IMR-90 (cell line): ENCODE results near the gene PODNL1. TPM values are rescaled to one million over a fixed set of nuclear protein-coding genes. Genes with fewer than 3 reads are reported as not detected.
A peak's percentile ranks its signal among the peaks of the same experiment; 100 is the strongest.

ENCODE experiments used
- ATAC-seq: fragments of 200-7000 bp; cut with Tn5 transposase; 2 replicates; pipeline ENCODE4 v1.9.1; 2020; ENCODE audit warnings: low read depth, mild to moderate bottlenecking, moderate library complexity
- BruUV-seq: library from RNA; stranded (reverse); fragments of 400-500 nt; replicated peaks from 2 replicates; lab custom pipeline; 2021; lab: Mats Ljungman, UMichigan
- CTCF ChIA-PET: fragments of 300-600 bp; formaldehyde crosslinking; extraction: SDS; loops from one replicate; lab custom pipeline; 2021; ENCODE audit warnings: antibody characterized with exemption; lab: Yijun Ruan, JAX
- POLR2A ChIA-PET: fragments of 300-600 bp; sonication (Branson Sonifier 250); formaldehyde crosslinking; loops from one replicate; lab custom pipeline; 2022; ENCODE audit warnings: antibody characterized with exemption; ENCODE audit not compliant: unreplicated experiment; lab: Charles Lee
- DNase-seq: peaks from one replicate; pipeline ENCODE4 v3.0.0; 2013
- H2AFZ ChIP-seq: replicated peaks from 2 replicates; pipeline ENCODE3; 2013; ENCODE audit warnings: low read length, mild to moderate bottlenecking; ENCODE audit not compliant: poor library complexity
- H2AK5ac ChIP-seq: 2 replicates; pipeline ENCODE4 v1.6.1; 2013; ENCODE audit warnings: low read depth, low read length, inconsistent platforms
- H2AK9ac ChIP-seq: replicated peaks from 2 replicates; pipeline ENCODE3; 2013; ENCODE audit warnings: mild to moderate bottlenecking, low read depth, low read length, moderate library complexity; ENCODE audit not compliant: poor library complexity
- H2BK120ac ChIP-seq: 2 replicates; pipeline ENCODE4 v1.6.1; 2013; ENCODE audit warnings: low read depth, low read length, inconsistent platforms
- H2BK15ac ChIP-seq: 3 replicates; pipeline ENCODE4 v1.6.1; 2013; ENCODE audit warnings: low read depth, low read length, inconsistent platforms
- H2BK20ac ChIP-seq: 2 replicates; pipeline ENCODE4 v1.6.1; 2013; ENCODE audit warnings: low read depth, mild to moderate bottlenecking, inconsistent platforms, low read length, moderate library complexity
- H2BK5ac ChIP-seq: 2 replicates; pipeline ENCODE4 v1.6.1; 2013; ENCODE audit warnings: mild to moderate bottlenecking, low read depth, low read length, inconsistent platforms; ENCODE audit not compliant: poor library complexity, severe bottlenecking
- H3K14ac ChIP-seq: replicated peaks from 2 replicates; pipeline ENCODE4 v1.6.1; 2013; ENCODE audit warnings: low read depth, low read length, inconsistent platforms
- H3K18ac ChIP-seq: 2 replicates; pipeline ENCODE4 v1.6.1; 2013; ENCODE audit warnings: low read depth, low read length, control low read depth
- H3K23ac ChIP-seq: 2 replicates; pipeline ENCODE4 v1.6.1; 2013; ENCODE audit warnings: low read depth, low read length, inconsistent platforms
- H3K27ac ChIP-seq: 2 replicates; pipeline ENCODE4 v1.5.1; 2013; ENCODE audit warnings: mild to moderate bottlenecking, control low read depth, low read length; ENCODE audit not compliant: insufficient read depth
- H3K27me3 ChIP-seq: 2 replicates; pipeline ENCODE4 v1.6.1; 2013; ENCODE audit warnings: low read length; ENCODE audit not compliant: control insufficient read depth, insufficient read depth
- H3K36me3 ChIP-seq: 2 replicates; pipeline ENCODE4 v1.6.1; 2013; ENCODE audit warnings: low read length, mixed read lengths; ENCODE audit not compliant: control insufficient read depth, insufficient read depth
- H3K4ac ChIP-seq: 2 replicates; pipeline ENCODE4 v1.6.1; 2013; ENCODE audit warnings: low read depth, low read length, inconsistent platforms
- H3K4me1 ChIP-seq: 2 replicates; pipeline ENCODE4 v1.6.1; 2013; ENCODE audit warnings: low read length, mixed read lengths; ENCODE audit not compliant: control insufficient read depth, insufficient read depth
- H3K4me2 ChIP-seq: 2 replicates; pipeline ENCODE4 v1.6.1; 2013; ENCODE audit warnings: low read depth, mild to moderate bottlenecking, control low read depth, low read length, moderate library complexity
- H3K4me3 ChIP-seq: 2 replicates; pipeline ENCODE4 v1.5.1; 2013; ENCODE audit warnings: low read depth, mild to moderate bottlenecking, control low read depth, low read length, moderate library complexity; ENCODE audit not compliant: insufficient read depth
- H3K56ac ChIP-seq: 2 replicates; pipeline ENCODE4 v1.6.1; 2013; ENCODE audit warnings: low read length, inconsistent platforms; ENCODE audit not compliant: insufficient read depth; ENCODE audit errors: extremely low read depth
- H3K79me1 ChIP-seq, 2 experiments: 2 replicates each; pipeline ENCODE4 v1.6.1; 2013; ENCODE audit warnings: low read length in 2 of 2, inconsistent platforms in 1 of 2, low read depth in 1 of 2
- H3K9ac ChIP-seq: 2 replicates; pipeline ENCODE4 v1.6.1; 2013; ENCODE audit warnings: low read depth, low read length, control low read depth
- H3K9me1 ChIP-seq: 2 replicates; pipeline ENCODE4 v1.6.1; 2013; ENCODE audit warnings: low read length, inconsistent platforms; ENCODE audit not compliant: insufficient read depth
- H3K9me3 ChIP-seq: 2 replicates; pipeline ENCODE4 v1.6.1; 2013; ENCODE audit warnings: low read length; ENCODE audit not compliant: control insufficient read depth, insufficient read depth
- H4K20me1 ChIP-seq: 2 replicates; pipeline ENCODE4 v1.6.1; 2013; ENCODE audit warnings: low read length, inconsistent platforms; ENCODE audit not compliant: insufficient read depth
- H4K5ac ChIP-seq: 2 replicates; pipeline ENCODE4 v1.6.1; 2013; ENCODE audit warnings: mild to moderate bottlenecking, low read depth, low read length, control low read depth
- H4K8ac ChIP-seq, 2 experiments: 2 replicates each; pipeline ENCODE4 v1.6.1; 2013; ENCODE audit warnings: low read depth in 2 of 2, low read length in 2 of 2, control low read depth in 1 of 2, inconsistent platforms in 1 of 2
- H4K91ac ChIP-seq: 2 replicates; pipeline ENCODE4 v1.6.1; 2013; ENCODE audit warnings: low read depth, low read length, inconsistent platforms; ENCODE audit not compliant: insufficient read depth
- BHLHE40 ChIP-seq: fragments of 150-350 bp; IDR thresholded peaks from 2 replicates; pipeline ENCODE4 v1.6.1; 2016; ENCODE audit warnings: mild to moderate bottlenecking, low read depth, low read length
- CEBPB ChIP-seq: IDR thresholded peaks from 2 replicates; pipeline ENCODE4 v1.6.1; 2012; ENCODE audit warnings: low read depth, low read length, improper control_type of control experiment
- CHD1 ChIP-seq: IDR thresholded peaks from 2 replicates; pipeline ENCODE4 v1.6.1; 2012; ENCODE audit warnings: low read depth, low read length, improper control_type of control experiment
- FOS ChIP-seq: fragments of 150-350 bp; IDR thresholded peaks from 2 replicates; pipeline ENCODE4 v1.6.1; 2016; ENCODE audit warnings: low read depth, low read length
- MAFK ChIP-seq: IDR thresholded peaks from 2 replicates; pipeline ENCODE4 v1.6.1; 2012; ENCODE audit warnings: low read depth, low read length, improper control_type of control experiment
- MAZ ChIP-seq: IDR thresholded peaks from 2 replicates; pipeline ENCODE4 v1.6.1; 2012; ENCODE audit warnings: low read depth, mild to moderate bottlenecking, low read length, improper control_type of control experiment, moderate library complexity, borderline replicate concordance
- NFE2L2 ChIP-seq: fragments of 150-350 bp; IDR thresholded peaks from 2 replicates; pipeline ENCODE4 v1.6.1; 2016; ENCODE audit warnings: low read depth, mild to moderate bottlenecking, low read length
- POLR2A ChIP-seq: IDR thresholded peaks from 2 replicates; pipeline ENCODE4 v1.6.1; 2012; ENCODE audit warnings: mild to moderate bottlenecking, low read depth, low read length
- RAD21 ChIP-seq: IDR thresholded peaks from 2 replicates; pipeline ENCODE4 v1.6.1; 2012; ENCODE audit warnings: low read length, improper control_type of control experiment
- RCOR1 ChIP-seq: IDR thresholded peaks from 2 replicates; pipeline ENCODE4 v1.6.1; 2012; ENCODE audit warnings: mild to moderate bottlenecking, low read length, improper control_type of control experiment; ENCODE audit not compliant: insufficient replicate concordance
- RFX5 ChIP-seq: IDR thresholded peaks from 2 replicates; pipeline ENCODE4 v1.8.0; 2012; ENCODE audit warnings: low read depth, mild to moderate bottlenecking, low read length, moderate library complexity
- USF2 ChIP-seq: fragments of 150-350 bp; IDR thresholded peaks from 2 replicates; pipeline ENCODE4 v1.6.1; 2017; ENCODE audit warnings: mild to moderate bottlenecking, antibody characterized with exemption, low read length, low read depth
- WGBS, 2 experiments: methylation state at CpG; one replicate each; pipeline versions ENCODE4 v1.1.5 to v1.1.7; 2013; ENCODE audit warnings: missing lambda C conversion rate in 2 of 2; ENCODE audit not compliant: insufficient read length in 1 of 2; ENCODE audit errors: extremely low coverage in 2 of 2; 5-methylcytosine and 5-hydroxymethylcytosine counted together
- dilution Hi-C: fragments of 300-500 bp; cut with HindIII; formaldehyde crosslinking; loops from one replicate; pipeline ENCODE4 v1.14.3; 2018; ENCODE audit warnings: low sequenced_read_pairs; ENCODE audit not compliant: unreplicated experiment
- in situ Hi-C: fragments of 300-500 bp; cut with MboI; formaldehyde crosslinking; loops from 3 replicates; pipeline ENCODE4 v1.14.3; 2019; ENCODE audit warnings: low sequenced_read_pairs, inconsistent platforms, mixed read lengths
- intact Hi-C: fragments of 100-400 bp; cut with micrococcal nuclease; formaldehyde crosslinking; loops from 2 replicates; pipeline ENCODE4 v1.10.0; 2022
- polyA plus RNA-seq, 3 experiments: library from polyadenylated mRNA; depleted of rRNA; stranded (reverse); fragments of >200 nt; gene quantifications; 2 replicates each; pipeline ENCODE4 v1.2.3, GENCODE V29; 2012; ENCODE audit warnings: low replicate concordance in 1 of 3
- total RNA-seq: library from RNA; depleted of rRNA; stranded (reverse); fragments of >200 nt; gene quantifications from 2 replicates; pipeline ENCODE4 v1.2.3, GENCODE V29; 2012

PODNL1 gene
- total and polyA plus RNA-seq, 2 of the 4 experiments (the other 2 are of a cell fraction): under 0.01 to 2.4 TPM

- TF ChIP-seq NFE2L2: no peak
- no peak; the same call in 1 of the 2 replicates for TF ChIP-seq POLR2A
- no peak for TF ChIP-seq CHD1
Observed at GRCh38 chr19:13952931-13953531, 14.8 kb upstream of the PODNL1 start (continued).

GRCh38 chr19:13952154-13952930, 14.1 kb upstream of the PODNL1 start, which contains the start of gene DCAF15:
Gene DCAF15, plus strand, starts transcription at chr19:13952509. Its CDS starts 4 bp downstream, at chr19:13952513.
- Histone ChIP-seq H3K4me3 (peak within 1 kb of the TSS; percentile 60), H3K27ac (peak within 1 kb of the TSS; percentile 82), H2BK15ac (no peak within 1 kb of the TSS), H3K9me3 (no peaks in the 10 kb centered on the region), H2BK20ac (no peak within 1 kb of the TSS), H4K91ac (peak within 1 kb of the TSS; percentile 32; the same call in 1 of the 2 replicates), H2BK5ac (peak within 1 kb of the TSS; percentile 83), H3K27me3 (no peaks in the 10 kb centered on the region), H3K56ac (no peak within 1 kb of the TSS; the same call in 1 of the 2 replicates), H2AFZ (peak within 1 kb of the TSS; percentile 99), H3K9me1 (0 out of 2 replicates have a peak, but pooled peaks cover 4% of the 10 kb centered on the region), H4K8ac (peak within 1 kb of the TSS; percentile 2 to 74; a peak in 2 of 4 replicates), H4K5ac (no peak within 1 kb of the TSS), H2AK9ac (peak within 1 kb of the TSS; percentile 95), H2AK5ac (peak within 1 kb of the TSS; percentile 74), H3K4me1 (peaks cover 3% of the 10 kb centered on the region; the same call in 1 of the 2 replicates), H3K4me2 (peak within 1 kb of the TSS; percentile 93), H3K9ac (peak within 1 kb of the TSS; percentile 70), H3K36me3 (peaks cover 20% of the 10 kb centered on the region), H4K20me1 (peaks cover 12% of the 10 kb centered on the region), H3K79me1 (peaks cover 13 to 31% of the 10 kb centered on the region in 2 experiments), H3K23ac (peak within 1 kb of the TSS; percentile 53; the same call in 1 of the 2 replicates), H3K4ac (peak within 1 kb of the TSS; percentile 65), H2BK120ac (peak within 1 kb of the TSS; percentile 49; the same call in 1 of the 2 replicates), H3K14ac (peak within 1 kb of the TSS; percentile 83; the same call in 1 of the 2 replicates), H3K18ac (no peak within 1 kb of the TSS; the same call in 1 of the 2 replicates)
- WGBS, 2 experiments: 2% methylated on average over 11 of the region's 65 CpGs; no CpG with 5 or more reads in 1 of the 2 experiments
- ATAC-seq (peak; percentile 99), DNase-seq (peak; percentile 99)
- dilution Hi-C loops: no loop called here
- in situ Hi-C loops: no loop called here
- POLR2A ChIA-PET: no interaction called here
- intact Hi-C loops: loop anchor here (2.0 kb wide), 1 partner anchor 72 kb away; no protein-coding TSS in a partner anchor
- CTCF ChIA-PET: interaction anchor here (1.1 to 2.4 kb wide), 3 partner anchors 9 to 14 kb away, joined by 3 to 8 read pairs (median 6); partner anchors contain the start of gene PODNL1
- no TSS peak for BruUV-seq
- TF ChIP-seq MAFK (no peak), NFE2L2 (no peak), POLR2A (peak; percentile 47; the same call in 1 of the 2 replicates), RCOR1 (no peak), MAZ (peak; percentile 95), FOS (peak; percentile 50; the same call in 1 of the 2 replicates), BHLHE40 (no peak), RFX5 (0 out of 2 replicates have a peak, but pooled peaks have one; percentile 12), USF2 (peak; percentile 33; the same call in 1 of the 2 replicates), RAD21 (no peak), CEBPB (no peak)
